HCT116 (cell line): ENCODE results near the gene PRKCA. TPM values are rescaled to one million over a fixed set of nuclear protein-coding genes. Genes with fewer than 3 reads are reported as not detected.

Source experiments
- ATAC-seq: fragments of 200-7000 bp; cut with Tn5 transposase; 2 replicates; pipeline ENCODE4 v1.9.1; 2020; ENCODE audit warnings: mild to moderate bottlenecking, moderate library complexity
- BruUV-seq: library from RNA; stranded (reverse); fragments of 400-500 nt; replicated peaks from 2 replicates; lab custom pipeline; 2021; lab: Mats Ljungman, UMichigan
- CTCF ChIA-PET: fragments of 300-600 bp; sonication (Branson Sonifier 250); formaldehyde crosslinking; loops from one replicate; lab custom pipeline; 2021; ENCODE audit warnings: antibody characterized with exemption; lab: Charles Lee
- POLR2A ChIA-PET: fragments of 300-600, 350-600 bp; sonication (Branson Sonifier 250); formaldehyde crosslinking; loops from one replicate; lab custom pipeline; 2021; ENCODE audit warnings: antibody characterized with exemption; lab: Charles Lee
- RAD21 ChIA-PET, 2 experiments: fragments of 300-600 bp; sonication (Branson Sonifier 250); formaldehyde crosslinking; loops; one replicate each; lab custom pipeline; 2023; ENCODE audit warnings: low total read pairs in 2 of 2; ENCODE audit not compliant: uncharacterized antibody in 2 of 2, unreplicated experiment in 2 of 2, low non-redundant PET in 1 of 2; lab: Charles Lee
- DNase-seq: peaks from one replicate; pipeline ENCODE4 v3.0.0-alpha.2; 2010; ENCODE audit warnings: low read depth, low spot score
- H2AFZ ChIP-seq: fragments of 200-600 bp; shearing (Covaris generic), sonication (generic); 2 replicates; pipeline ENCODE4 v1.6.1; 2017; ENCODE audit warnings: low read depth, mixed run types, mixed read lengths, antibody characterized with exemption, low read length; ENCODE audit not compliant: poor library complexity, severe bottlenecking
- H3K27ac ChIP-seq: 2 replicates; pipeline ENCODE4 v1.5.1; 2012; ENCODE audit warnings: low read depth, low read length
- H3K27me3 ChIP-seq: fragments of 200-600 bp; sonication (generic); 2 replicates; pipeline ENCODE4 v1.6.1; 2016; ENCODE audit warnings: mixed run types, low read length, mixed read lengths; ENCODE audit not compliant: insufficient read depth
- H3K36me3 ChIP-seq, 2 experiments: fragments of 200-500 bp in 1 of 2; fragments of 200-600 bp in 1 of 2; sonication (Bioruptor generic) in 1 of 2; sonication (generic) in 1 of 2; 2 replicates each; pipeline versions ENCODE4 v1.5.1 to v1.6.1; 2014 to 2016; ENCODE audit warnings: low read length in 2 of 2, inconsistent platforms in 1 of 2, mixed read lengths in 1 of 2, mixed run types in 1 of 2; ENCODE audit not compliant: insufficient read depth in 2 of 2, control insufficient read depth in 1 of 2
- H3K4me1 ChIP-seq, 2 experiments: fragments of 200-600 bp in 1 of 2; sonication (generic) in 1 of 2; 2 replicates each; pipeline versions ENCODE4 v1.5.1 to v1.6.1; 2012 to 2017; ENCODE audit warnings: low read length in 2 of 2, inconsistent platforms in 1 of 2, mild to moderate bottlenecking in 1 of 2, mixed read lengths in 1 of 2, mixed run types in 1 of 2, moderate library complexity in 1 of 2; ENCODE audit not compliant: insufficient read depth in 2 of 2, control insufficient read depth in 1 of 2
- H3K4me2 ChIP-seq: fragments of 200-600 bp; sonication (generic); 2 replicates; pipeline ENCODE4 v1.6.1; 2017; ENCODE audit warnings: mixed run types, low read length, mixed read lengths
- H3K4me3 ChIP-seq, 2 experiments: fragments of 200-600 bp in 1 of 2; sonication (generic) in 1 of 2; replicated peaks in 1 of 2; 2 replicates each; pipeline ENCODE4 v1.5.1; 2011 to 2016; ENCODE audit warnings: low read length in 2 of 2, control low read depth in 1 of 2, low read depth in 1 of 2, mild to moderate bottlenecking in 1 of 2, mixed read lengths in 1 of 2, mixed run types in 1 of 2
- H3K79me2 ChIP-seq: fragments of 200-600 bp; sonication (generic); 2 replicates; pipeline ENCODE4 v1.6.1; 2017; ENCODE audit warnings: mild to moderate bottlenecking, mixed run types, low read length, moderate library complexity, mixed read lengths; ENCODE audit not compliant: insufficient read depth
- H3K9ac ChIP-seq: fragments of 200-600 bp; sonication (generic); 2 replicates; pipeline ENCODE4 v1.6.1; 2016; ENCODE audit warnings: low read length, mixed read lengths
- H3K9me2 ChIP-seq: fragments of 200-600 bp; sonication (generic), shearing (Covaris generic); 2 replicates; pipeline ENCODE4 v1.6.1; 2017; ENCODE audit warnings: mixed run types, mild to moderate bottlenecking, moderate library complexity; ENCODE audit not compliant: insufficient read depth
- H3K9me3 ChIP-seq, 2 experiments: fragments of 200-500 bp in 1 of 2; fragments of 200-600 bp in 1 of 2; sonication (Bioruptor generic) in 1 of 2; sonication (generic) in 1 of 2; 2 replicates each; pipeline ENCODE4 v1.6.1; 2014 to 2017; ENCODE audit warnings: low read length in 2 of 2, mixed read lengths in 2 of 2, inconsistent platforms in 1 of 2, low read depth in 1 of 2, mild to moderate bottlenecking in 1 of 2, mixed run types in 1 of 2, moderate library complexity in 1 of 2; ENCODE audit not compliant: control insufficient read depth in 1 of 2, insufficient read depth in 1 of 2
- H4K20me1 ChIP-seq: fragments of 200-600 bp; sonication (generic), shearing (Covaris generic); 2 replicates; pipeline ENCODE4 v1.6.1; 2017; ENCODE audit warnings: mixed run types, mild to moderate bottlenecking, moderate library complexity; ENCODE audit not compliant: insufficient read depth
- CTCF ChIP-seq, 3 experiments: fragments of 200-600 bp in 1 of 3; sonication (generic) in 1 of 3; IDR thresholded peaks in 2 of 3; conservative IDR thresholded peaks in 1 of 3; 2 replicates each; pipeline ENCODE4 v1.5.1; 2012 to 2017; ENCODE audit warnings: low read depth in 2 of 3, low read length in 2 of 3, antibody characterized with exemption in 1 of 3, borderline replicate concordance in 1 of 3, control low read depth in 1 of 3, mild to moderate bottlenecking in 1 of 3, mixed read lengths in 1 of 3, mixed run types in 1 of 3, moderate library complexity in 1 of 3; ENCODE audit not compliant: insufficient read depth in 1 of 3
- EGR1 ChIP-seq: IDR thresholded peaks from 2 replicates; pipeline ENCODE4 v1.6.1; 2012; ENCODE audit warnings: low read depth
- ELF1 ChIP-seq: IDR thresholded peaks from 2 replicates; pipeline ENCODE4 v1.6.1; 2012; ENCODE audit warnings: low read depth, borderline replicate concordance
- EZH2phosphoT487 ChIP-seq: fragments of 200-600 bp; IDR thresholded peaks from 2 replicates; pipeline ENCODE4 v1.6.1; 2018; ENCODE audit warnings: antibody characterized with exemption, borderline replicate concordance
- JUND ChIP-seq: IDR thresholded peaks from 2 replicates; pipeline ENCODE4 v1.6.1; 2012
- POLR2A ChIP-seq: IDR thresholded peaks from 2 replicates; pipeline ENCODE4 v1.7.0; 2011; ENCODE audit warnings: borderline replicate concordance; ENCODE audit not compliant: insufficient read depth, insufficient read length; ENCODE audit errors: extremely low read depth
- SIN3A ChIP-seq: IDR thresholded peaks from 2 replicates; pipeline ENCODE4 v1.6.1; 2012; ENCODE audit warnings: low read depth
- SP1 ChIP-seq: IDR thresholded peaks from 2 replicates; pipeline ENCODE4 v1.6.1; 2012; ENCODE audit warnings: low read depth
- SRF ChIP-seq: IDR thresholded peaks from 2 replicates; pipeline ENCODE4 v1.6.1; 2012; ENCODE audit warnings: low read depth
- TCF7L2 ChIP-seq: IDR thresholded peaks from 2 replicates; pipeline ENCODE4 v1.7.0; 2011; ENCODE audit warnings: borderline replicate concordance, inconsistent platforms; ENCODE audit not compliant: insufficient read depth, insufficient read length; ENCODE audit errors: extremely low read depth
- ZFX ChIP-seq: fragments of 450-650 bp; IDR thresholded peaks from 2 replicates; pipeline ENCODE4 v1.6.1; 2017
- ZNF274 ChIP-seq: fragments of 200-500 bp; sonication (Bioruptor generic); IDR thresholded peaks from 2 replicates; pipeline ENCODE4 v1.6.1; 2014; ENCODE audit warnings: mild to moderate bottlenecking, low read depth, low read length, inconsistent platforms
- intact Hi-C: fragments of 100-400 bp; cut with micrococcal nuclease; formaldehyde crosslinking; loops from 2 replicates; pipeline ENCODE4 v1.10.0; 2022
- total RNA-seq: library from RNA; stranded (reverse); gene quantifications from one replicate; pipeline ENCODE4 v1.2.1, GENCODE V29; 2021; ENCODE audit not compliant: unreplicated experiment
- TF ChIP-seq, protein P1 (sequence below): IDR thresholded peaks from 2 replicates; pipeline ENCODE4 v1.6.1; 2012
- TF ChIP-seq, protein P2 (sequence below): IDR thresholded peaks from 2 replicates; pipeline ENCODE4 v1.6.1; 2011; ENCODE audit warnings: mild to moderate bottlenecking, low read length, moderate library complexity; ENCODE audit not compliant: insufficient replicate concordance; ENCODE audit errors: extremely low read depth

Gene PRKCA
- total RNA-seq, 1 experiment from 2014 or later = 18.8 TPM

DNA sequence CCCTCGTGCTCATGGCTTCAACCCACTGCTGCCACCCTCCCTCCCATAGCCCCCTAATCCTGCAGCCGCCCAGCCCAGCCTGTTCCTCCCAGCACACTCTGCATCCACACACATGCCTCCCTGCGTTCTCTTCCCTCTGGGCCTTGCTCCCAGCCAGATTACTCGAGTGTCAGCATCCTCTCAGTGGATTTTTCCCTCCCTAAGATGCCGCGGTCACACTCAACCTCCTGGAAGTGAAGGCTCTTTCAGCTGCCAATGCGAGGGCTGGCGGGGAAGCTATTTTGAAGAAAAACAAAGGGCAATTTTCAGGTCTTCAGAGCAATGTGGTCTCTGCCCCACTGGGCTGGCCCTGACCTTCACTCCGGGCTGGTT lies 509.3 kb downstream of the PRKCA start:
- intact Hi-C loops = no loop called here
- Histone ChIP-seq H3K79me2 (no peaks in the 10 kb centered on the region), H2AFZ (no peak overlapping the region), H3K27ac (no peak overlapping the region), H3K9me3 (no peaks in the 10 kb centered on the region), H3K36me3 (no peaks in the 10 kb centered on the region), H3K4me3 (no peak overlapping the region), H3K9me2 (no peaks in the 10 kb centered on the region), H4K20me1 (no peaks in the 10 kb centered on the region), H3K9ac (no peak overlapping the region), H3K27me3 (no peaks in the 10 kb centered on the region; the same call in 1 of the 2 replicates), H3K4me1 (no peaks in the 10 kb centered on the region), H3K4me2 (no peak overlapping the region)
- ChIA-PET CTCF (no interaction called here), POLR2A (no interaction called here), RAD21 (no interaction called here)
- DNase-seq (no peak), ATAC-seq (no peak)
- BruUV-seq = no TSS peak
- TF ChIP-seq ZFX (no peak), SP1 (no peak), JUND (no peak)

DNA sequence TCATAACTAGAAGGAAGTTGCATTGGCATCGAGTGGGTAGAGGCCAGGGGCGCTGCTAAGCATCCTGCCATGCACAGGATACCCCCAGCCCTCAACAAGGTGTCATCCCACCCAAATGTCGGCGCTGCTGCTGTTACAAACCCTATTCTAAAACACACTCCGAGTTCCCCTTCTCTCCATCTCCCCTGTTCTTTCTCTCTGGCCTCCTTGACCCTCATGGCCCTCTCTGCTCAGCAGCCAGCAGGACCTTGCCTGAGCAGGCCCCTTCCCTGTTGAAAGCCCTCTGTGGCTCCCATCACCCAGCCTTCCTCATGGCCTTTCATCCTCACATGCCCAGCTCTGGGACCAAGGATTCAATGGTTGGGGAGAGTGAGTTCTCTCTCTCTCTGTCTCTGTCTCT lies 510.2 kb downstream of the PRKCA start:
- H3K4me3 ChIP-seq = no peak overlapping the region
- no peak overlapping the region for H3K4me2 ChIP-seq
- POLR2A ChIA-PET = no interaction called here
- H3K4me1 ChIP-seq = no peaks in the 10 kb centered on the region
- intact Hi-C loops = no loop called here
- H3K36me3 ChIP-seq = no peaks in the 10 kb centered on the region
- ATAC-seq (no peak), DNase-seq (no peak)
- no peaks in the 10 kb centered on the region; the same call in 1 of the 2 replicates for H3K27me3 ChIP-seq
- H3K79me2 ChIP-seq = no peaks in the 10 kb centered on the region
- H3K9me3 ChIP-seq = peaks cover 0 to 4% of the 10 kb centered on the region in 2 experiments; a peak in 1 of 4 replicates
- no peak for TF ChIP-seq SIN3A
- TF ChIP-seq EZH2phosphoT487 = no peak
- no peak for TF ChIP-seq ZNF274
- no peak for TF ChIP-seq POLR2A
- no peak for TF ChIP-seq JUND
- no peak for TF ChIP-seq SRF
- no peak for TF ChIP-seq SP1
- TF ChIP-seq ELF1 = no peak
- TF ChIP-seq, protein P1, sequence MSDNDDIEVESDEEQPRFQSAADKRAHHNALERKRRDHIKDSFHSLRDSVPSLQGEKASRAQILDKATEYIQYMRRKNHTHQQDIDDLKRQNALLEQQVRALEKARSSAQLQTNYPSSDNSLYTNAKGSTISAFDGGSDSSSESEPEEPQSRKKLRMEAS = no peak
- no peak for TF ChIP-seq EGR1
- TF ChIP-seq CTCF (IDR thresholded peaks at IDR 0.05 in 2 of 3, conservative IDR thresholded peaks at IDR 0.05 in 1 of 3; ENCODE audit: borderline replicate concordance in 1 of 3, insufficient read depth in 1 of 3, low read depth in 2 of 3, low read length in 2 of 3) = no peak
- TF ChIP-seq, protein P2, sequence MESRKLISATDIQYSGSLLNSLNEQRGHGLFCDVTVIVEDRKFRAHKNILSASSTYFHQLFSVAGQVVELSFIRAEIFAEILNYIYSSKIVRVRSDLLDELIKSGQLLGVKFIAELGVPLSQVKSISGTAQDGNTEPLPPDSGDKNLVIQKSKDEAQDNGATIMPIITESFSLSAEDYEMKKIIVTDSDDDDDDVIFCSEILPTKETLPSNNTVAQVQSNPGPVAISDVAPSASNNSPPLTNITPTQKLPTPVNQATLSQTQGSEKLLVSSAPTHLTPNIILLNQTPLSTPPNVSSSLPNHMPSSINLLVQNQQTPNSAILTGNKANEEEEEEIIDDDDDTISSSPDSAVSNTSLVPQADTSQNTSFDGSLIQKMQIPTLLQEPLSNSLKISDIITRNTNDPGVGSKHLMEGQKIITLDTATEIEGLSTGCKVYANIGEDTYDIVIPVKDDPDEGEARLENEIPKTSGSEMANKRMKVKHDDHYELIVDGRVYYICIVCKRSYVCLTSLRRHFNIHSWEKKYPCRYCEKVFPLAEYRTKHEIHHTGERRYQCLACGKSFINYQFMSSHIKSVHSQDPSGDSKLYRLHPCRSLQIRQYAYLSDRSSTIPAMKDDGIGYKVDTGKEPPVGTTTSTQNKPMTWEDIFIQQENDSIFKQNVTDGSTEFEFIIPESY = no peak
- TF ChIP-seq TCF7L2 = no peak
- RAD21 ChIA-PET = interaction anchor here in 1 of 2 experiments (0.6 kb wide), 1 partner anchor 9 kb away, joined by 4 read pairs; no protein-coding TSS in a partner anchor
- H3K27ac ChIP-seq = no peak overlapping the region
- H3K9ac ChIP-seq = no peak overlapping the region
- H4K20me1 ChIP-seq = no peaks in the 10 kb centered on the region
- H2AFZ ChIP-seq = no peak overlapping the region
- no peaks in the 10 kb centered on the region for H3K9me2 ChIP-seq
- no TSS peak for BruUV-seq
- CTCF ChIA-PET = no interaction called here
